HCT116 (cell line): ENCODE results near the gene CATSPERB. TPM values are rescaled to one million over a fixed set of nuclear protein-coding genes. Genes with fewer than 3 reads are reported as not detected.

Experiments used
- ATAC-seq: fragments of 200-7000 bp; cut with Tn5 transposase; 2 replicates; pipeline ENCODE4 v1.9.1; 2020; ENCODE audit warnings: mild to moderate bottlenecking, moderate library complexity
- BruUV-seq: library from RNA; stranded (reverse); fragments of 400-500 nt; replicated peaks from 2 replicates; lab custom pipeline; 2021; lab: Mats Ljungman, UMichigan
- CTCF ChIA-PET: fragments of 300-600 bp; sonication (Branson Sonifier 250); formaldehyde crosslinking; loops from one replicate; lab custom pipeline; 2021; ENCODE audit warnings: antibody characterized with exemption; lab: Charles Lee
- POLR2A ChIA-PET: fragments of 300-600, 350-600 bp; sonication (Branson Sonifier 250); formaldehyde crosslinking; loops from one replicate; lab custom pipeline; 2021; ENCODE audit warnings: antibody characterized with exemption; lab: Charles Lee
- RAD21 ChIA-PET, 2 experiments: fragments of 300-600 bp; sonication (Branson Sonifier 250); formaldehyde crosslinking; loops; one replicate each; lab custom pipeline; 2023; ENCODE audit warnings: low total read pairs in 2 of 2; ENCODE audit not compliant: uncharacterized antibody in 2 of 2, unreplicated experiment in 2 of 2, low non-redundant PET in 1 of 2; lab: Charles Lee
- DNase-seq: peaks from one replicate; pipeline ENCODE4 v3.0.0-alpha.2; 2010; ENCODE audit warnings: low read depth, low spot score
- H2AFZ ChIP-seq: fragments of 200-600 bp; shearing (Covaris generic), sonication (generic); 2 replicates; pipeline ENCODE4 v1.6.1; 2017; ENCODE audit warnings: low read depth, mixed run types, mixed read lengths, antibody characterized with exemption, low read length; ENCODE audit not compliant: poor library complexity, severe bottlenecking
- H3K27ac ChIP-seq: 2 replicates; pipeline ENCODE4 v1.5.1; 2012; ENCODE audit warnings: low read depth, low read length
- H3K27me3 ChIP-seq: fragments of 200-600 bp; sonication (generic); 2 replicates; pipeline ENCODE4 v1.6.1; 2016; ENCODE audit warnings: mixed run types, low read length, mixed read lengths; ENCODE audit not compliant: insufficient read depth
- H3K36me3 ChIP-seq, 2 experiments: fragments of 200-500 bp in 1 of 2; fragments of 200-600 bp in 1 of 2; sonication (Bioruptor generic) in 1 of 2; sonication (generic) in 1 of 2; 2 replicates each; pipeline versions ENCODE4 v1.5.1 to v1.6.1; 2014 to 2016; ENCODE audit warnings: low read length in 2 of 2, inconsistent platforms in 1 of 2, mixed read lengths in 1 of 2, mixed run types in 1 of 2; ENCODE audit not compliant: insufficient read depth in 2 of 2, control insufficient read depth in 1 of 2
- H3K4me1 ChIP-seq, 2 experiments: fragments of 200-600 bp in 1 of 2; sonication (generic) in 1 of 2; 2 replicates each; pipeline versions ENCODE4 v1.5.1 to v1.6.1; 2012 to 2017; ENCODE audit warnings: low read length in 2 of 2, inconsistent platforms in 1 of 2, mild to moderate bottlenecking in 1 of 2, mixed read lengths in 1 of 2, mixed run types in 1 of 2, moderate library complexity in 1 of 2; ENCODE audit not compliant: insufficient read depth in 2 of 2, control insufficient read depth in 1 of 2
- H3K4me2 ChIP-seq: fragments of 200-600 bp; sonication (generic); 2 replicates; pipeline ENCODE4 v1.6.1; 2017; ENCODE audit warnings: mixed run types, low read length, mixed read lengths
- H3K4me3 ChIP-seq, 2 experiments: fragments of 200-600 bp in 1 of 2; sonication (generic) in 1 of 2; replicated peaks in 1 of 2; 2 replicates each; pipeline ENCODE4 v1.5.1; 2011 to 2016; ENCODE audit warnings: low read length in 2 of 2, control low read depth in 1 of 2, low read depth in 1 of 2, mild to moderate bottlenecking in 1 of 2, mixed read lengths in 1 of 2, mixed run types in 1 of 2
- H3K79me2 ChIP-seq: fragments of 200-600 bp; sonication (generic); 2 replicates; pipeline ENCODE4 v1.6.1; 2017; ENCODE audit warnings: mild to moderate bottlenecking, mixed run types, low read length, moderate library complexity, mixed read lengths; ENCODE audit not compliant: insufficient read depth
- H3K9ac ChIP-seq: fragments of 200-600 bp; sonication (generic); 2 replicates; pipeline ENCODE4 v1.6.1; 2016; ENCODE audit warnings: low read length, mixed read lengths
- H3K9me2 ChIP-seq: fragments of 200-600 bp; sonication (generic), shearing (Covaris generic); 2 replicates; pipeline ENCODE4 v1.6.1; 2017; ENCODE audit warnings: mixed run types, mild to moderate bottlenecking, moderate library complexity; ENCODE audit not compliant: insufficient read depth
- H3K9me3 ChIP-seq, 2 experiments: fragments of 200-500 bp in 1 of 2; fragments of 200-600 bp in 1 of 2; sonication (Bioruptor generic) in 1 of 2; sonication (generic) in 1 of 2; 2 replicates each; pipeline ENCODE4 v1.6.1; 2014 to 2017; ENCODE audit warnings: low read length in 2 of 2, mixed read lengths in 2 of 2, inconsistent platforms in 1 of 2, low read depth in 1 of 2, mild to moderate bottlenecking in 1 of 2, mixed run types in 1 of 2, moderate library complexity in 1 of 2; ENCODE audit not compliant: control insufficient read depth in 1 of 2, insufficient read depth in 1 of 2
- H4K20me1 ChIP-seq: fragments of 200-600 bp; sonication (generic), shearing (Covaris generic); 2 replicates; pipeline ENCODE4 v1.6.1; 2017; ENCODE audit warnings: mixed run types, mild to moderate bottlenecking, moderate library complexity; ENCODE audit not compliant: insufficient read depth
- CBX3 ChIP-seq: IDR thresholded peaks from 2 replicates; pipeline ENCODE4 v1.6.1; 2012; ENCODE audit warnings: low read depth
- CEBPB ChIP-seq: IDR thresholded peaks from 2 replicates; pipeline ENCODE4 v1.6.1; 2012; ENCODE audit warnings: low read depth
- ELF1 ChIP-seq: IDR thresholded peaks from 2 replicates; pipeline ENCODE4 v1.6.1; 2012; ENCODE audit warnings: low read depth, borderline replicate concordance
- EZH2 ChIP-seq: fragments of 200-600 bp; sonication (generic); IDR thresholded peaks from 2 replicates; pipeline ENCODE4 v1.6.1; 2017; ENCODE audit warnings: antibody characterized with exemption, mixed run types
- EZH2phosphoT487 ChIP-seq: fragments of 200-600 bp; IDR thresholded peaks from 2 replicates; pipeline ENCODE4 v1.6.1; 2018; ENCODE audit warnings: antibody characterized with exemption, borderline replicate concordance
- FOSL1 ChIP-seq: IDR thresholded peaks from 2 replicates; pipeline ENCODE4 v1.6.1; 2012; ENCODE audit warnings: low read depth
- POLR2A ChIP-seq: IDR thresholded peaks from 2 replicates; pipeline ENCODE4 v1.7.0; 2011; ENCODE audit warnings: borderline replicate concordance; ENCODE audit not compliant: insufficient read depth, insufficient read length; ENCODE audit errors: extremely low read depth
- POLR2AphosphoS5 ChIP-seq: IDR thresholded peaks from 2 replicates; pipeline ENCODE4 v1.6.1; 2011; ENCODE audit warnings: mild to moderate bottlenecking, low read depth, low read length, moderate library complexity
- REST ChIP-seq: IDR thresholded peaks from 2 replicates; pipeline ENCODE4 v1.6.1; 2012; ENCODE audit warnings: low read depth
- SP1 ChIP-seq: IDR thresholded peaks from 2 replicates; pipeline ENCODE4 v1.6.1; 2012; ENCODE audit warnings: low read depth
- SRF ChIP-seq: IDR thresholded peaks from 2 replicates; pipeline ENCODE4 v1.6.1; 2012; ENCODE audit warnings: low read depth
- ZFX ChIP-seq: fragments of 450-650 bp; IDR thresholded peaks from 2 replicates; pipeline ENCODE4 v1.6.1; 2017
- ZNF274 ChIP-seq: fragments of 200-500 bp; sonication (Bioruptor generic); IDR thresholded peaks from 2 replicates; pipeline ENCODE4 v1.6.1; 2014; ENCODE audit warnings: mild to moderate bottlenecking, low read depth, low read length, inconsistent platforms
- intact Hi-C: fragments of 100-400 bp; cut with micrococcal nuclease; formaldehyde crosslinking; loops from 2 replicates; pipeline ENCODE4 v1.10.0; 2022
- total RNA-seq: library from RNA; stranded (reverse); gene quantifications from one replicate; pipeline ENCODE4 v1.2.1, GENCODE V29; 2021; ENCODE audit not compliant: unreplicated experiment
- TF ChIP-seq, protein P1 (sequence below): IDR thresholded peaks from 2 replicates; pipeline ENCODE4 v1.6.1; 2011; ENCODE audit warnings: mild to moderate bottlenecking, low read length, moderate library complexity; ENCODE audit not compliant: insufficient replicate concordance; ENCODE audit errors: extremely low read depth

The CATSPERB gene
- total RNA-seq, 1 experiment from 2014 or later, result 0.74 TPM

- no peaks in the 10 kb centered on the region for H3K9me2 ChIP-seq
- H3K27me3 ChIP-seq, result no peaks in the 10 kb centered on the region
- H2AFZ ChIP-seq, result no peak overlapping the region
- BruUV-seq, result no TSS peak
- intact Hi-C loops, result no loop called here
- H3K27ac ChIP-seq, result no peak overlapping the region
- ChIA-PET POLR2A (no interaction called here), CTCF (no interaction called here), RAD21 (no interaction called here)
- no peak for DNase-seq
- H3K79me2 ChIP-seq, result no peaks in the 10 kb centered on the region
- H3K4me1 ChIP-seq, result no peaks in the 10 kb centered on the region
- H3K36me3 ChIP-seq, result no peaks in the 10 kb centered on the region
- H3K9me3 ChIP-seq, result no peaks in the 10 kb centered on the region
- H3K4me3 ChIP-seq, result no peak overlapping the region
- no peak overlapping the region for H3K9ac ChIP-seq
- H3K4me2 ChIP-seq, result no peak overlapping the region
- no peak for ATAC-seq
- no peaks in the 10 kb centered on the region for H4K20me1 ChIP-seq
- no peak for TF ChIP-seq CEBPB
- TF ChIP-seq, protein P1, sequence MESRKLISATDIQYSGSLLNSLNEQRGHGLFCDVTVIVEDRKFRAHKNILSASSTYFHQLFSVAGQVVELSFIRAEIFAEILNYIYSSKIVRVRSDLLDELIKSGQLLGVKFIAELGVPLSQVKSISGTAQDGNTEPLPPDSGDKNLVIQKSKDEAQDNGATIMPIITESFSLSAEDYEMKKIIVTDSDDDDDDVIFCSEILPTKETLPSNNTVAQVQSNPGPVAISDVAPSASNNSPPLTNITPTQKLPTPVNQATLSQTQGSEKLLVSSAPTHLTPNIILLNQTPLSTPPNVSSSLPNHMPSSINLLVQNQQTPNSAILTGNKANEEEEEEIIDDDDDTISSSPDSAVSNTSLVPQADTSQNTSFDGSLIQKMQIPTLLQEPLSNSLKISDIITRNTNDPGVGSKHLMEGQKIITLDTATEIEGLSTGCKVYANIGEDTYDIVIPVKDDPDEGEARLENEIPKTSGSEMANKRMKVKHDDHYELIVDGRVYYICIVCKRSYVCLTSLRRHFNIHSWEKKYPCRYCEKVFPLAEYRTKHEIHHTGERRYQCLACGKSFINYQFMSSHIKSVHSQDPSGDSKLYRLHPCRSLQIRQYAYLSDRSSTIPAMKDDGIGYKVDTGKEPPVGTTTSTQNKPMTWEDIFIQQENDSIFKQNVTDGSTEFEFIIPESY, result no peak
- TF ChIP-seq CBX3, result no peak
- no peak for TF ChIP-seq EZH2
- TF ChIP-seq EZH2phosphoT487, result no peak
Measured at GRCh38 chr14:91636604-91637003, 95.3 kb downstream of the CATSPERB start.

DNA sequence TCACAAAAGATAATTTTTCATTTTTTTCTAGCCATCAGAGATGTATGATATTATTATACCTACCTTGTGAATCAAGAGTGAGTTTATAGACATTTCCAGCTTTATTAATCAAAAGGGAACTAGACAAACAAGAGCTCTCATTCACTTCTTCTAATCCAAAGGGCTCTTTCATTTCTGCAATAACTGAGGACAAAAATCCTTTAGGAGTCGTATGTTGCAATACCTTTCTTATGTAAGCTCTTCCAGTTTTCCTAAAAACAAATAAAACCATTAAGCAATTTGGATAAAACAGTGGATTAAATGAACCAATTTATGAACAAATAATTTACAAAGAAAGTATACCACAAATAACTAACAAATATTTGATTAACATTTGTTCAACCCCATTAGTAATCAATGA lies 107.1 kb downstream of the CATSPERB start:
- intact Hi-C loops, result no loop called here
- H3K9me2 ChIP-seq, result no peaks in the 10 kb centered on the region
- DNase-seq (no peak), ATAC-seq (no peak)
- H3K36me3 ChIP-seq, result no peaks in the 10 kb centered on the region
- POLR2A ChIA-PET, result no interaction called here
- no peaks in the 10 kb centered on the region for H3K4me1 ChIP-seq
- no peaks in the 10 kb centered on the region for H4K20me1 ChIP-seq
- H3K4me3 ChIP-seq, result no peak overlapping the region
- H3K9me3 ChIP-seq, result no peaks in the 10 kb centered on the region
- no peak overlapping the region for H3K4me2 ChIP-seq
- CTCF ChIA-PET, result no interaction called here
- no peak overlapping the region for H3K9ac ChIP-seq
- no peak overlapping the region for H3K27ac ChIP-seq
- H3K79me2 ChIP-seq, result no peaks in the 10 kb centered on the region
- H3K27me3 ChIP-seq, result no peaks in the 10 kb centered on the region
- BruUV-seq, result no TSS peak
- H2AFZ ChIP-seq, result no peak overlapping the region
- RAD21 ChIA-PET, result no interaction called here
- TF ChIP-seq ZFX (no peak), ZNF274 (no peak), CBX3 (no peak), POLR2AphosphoS5 (no peak), FOSL1 (no peak), ELF1 (no peak), POLR2A (no peak), SRF (no peak), EZH2 (no peak), SP1 (no peak), REST (no peak)
- TF ChIP-seq, protein P1, result no peak
